Measurements from ENCODE around the gene AGBL4.

DNA sequence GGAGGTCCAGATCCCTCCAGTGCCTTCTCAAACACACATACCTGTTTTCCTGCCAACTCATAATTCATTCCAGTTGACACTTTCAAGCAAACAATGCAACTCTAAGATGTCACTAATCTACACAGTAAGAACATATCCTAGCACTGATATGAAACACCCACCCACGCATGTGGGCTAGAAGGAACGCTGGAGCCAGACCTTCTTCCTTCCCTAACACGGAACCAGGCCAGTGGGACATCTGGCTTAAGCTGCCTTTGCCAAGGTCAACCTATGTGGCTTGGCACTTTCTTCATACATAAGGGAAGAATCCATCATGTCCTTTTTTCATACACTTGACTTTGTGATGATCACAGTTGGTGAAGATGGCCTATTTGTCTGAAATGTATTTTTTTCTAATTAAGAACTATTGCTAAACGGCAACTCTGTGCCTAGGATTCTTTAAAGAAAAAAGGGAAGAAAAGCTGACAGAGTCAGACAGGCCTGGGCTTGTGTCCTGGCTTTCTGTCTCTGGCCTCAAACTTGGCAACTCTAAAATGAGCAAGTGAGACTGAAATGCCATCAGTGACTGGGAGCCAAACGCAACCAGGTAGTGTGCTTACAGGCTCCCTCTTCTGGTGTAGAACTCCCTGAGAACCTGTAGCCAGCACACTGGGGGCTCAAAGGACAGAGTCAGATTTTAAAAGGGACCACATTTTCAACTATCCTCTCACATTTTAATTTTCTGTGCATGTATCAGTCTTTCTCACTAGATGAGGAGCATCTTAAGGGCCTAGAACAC is 1154.4 kb downstream of the AGBL4 start:
- TF ChIP-seq CEBPB (IDR thresholded peaks at IDR 0.05; ENCODE audit: low read depth), result no peak
- TF ChIP-seq ZFX (IDR thresholded peaks at IDR 0.05), result no peak
- TF ChIP-seq, protein P1, sequence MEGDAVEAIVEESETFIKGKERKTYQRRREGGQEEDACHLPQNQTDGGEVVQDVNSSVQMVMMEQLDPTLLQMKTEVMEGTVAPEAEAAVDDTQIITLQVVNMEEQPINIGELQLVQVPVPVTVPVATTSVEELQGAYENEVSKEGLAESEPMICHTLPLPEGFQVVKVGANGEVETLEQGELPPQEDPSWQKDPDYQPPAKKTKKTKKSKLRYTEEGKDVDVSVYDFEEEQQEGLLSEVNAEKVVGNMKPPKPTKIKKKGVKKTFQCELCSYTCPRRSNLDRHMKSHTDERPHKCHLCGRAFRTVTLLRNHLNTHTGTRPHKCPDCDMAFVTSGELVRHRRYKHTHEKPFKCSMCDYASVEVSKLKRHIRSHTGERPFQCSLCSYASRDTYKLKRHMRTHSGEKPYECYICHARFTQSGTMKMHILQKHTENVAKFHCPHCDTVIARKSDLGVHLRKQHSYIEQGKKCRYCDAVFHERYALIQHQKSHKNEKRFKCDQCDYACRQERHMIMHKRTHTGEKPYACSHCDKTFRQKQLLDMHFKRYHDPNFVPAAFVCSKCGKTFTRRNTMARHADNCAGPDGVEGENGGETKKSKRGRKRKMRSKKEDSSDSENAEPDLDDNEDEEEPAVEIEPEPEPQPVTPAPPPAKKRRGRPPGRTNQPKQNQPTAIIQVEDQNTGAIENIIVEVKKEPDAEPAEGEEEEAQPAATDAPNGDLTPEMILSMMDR (IDR thresholded peaks at IDR 0.05 in 2 of 3, conservative IDR thresholded peaks at IDR 0.05 in 1 of 3; ENCODE audit: borderline replicate concordance in 1 of 3, insufficient read depth in 1 of 3, low read depth in 2 of 3, low read length in 2 of 3), result peak in 2 of 3 experiments; percentile 2 to 15; a peak in 1 of 6 replicates
- TF ChIP-seq POLR2A (IDR thresholded peaks at IDR 0.05; ENCODE audit: borderline replicate concordance, extremely low read depth, insufficient read depth, insufficient read length), result no peak
- TF ChIP-seq, protein P2, sequence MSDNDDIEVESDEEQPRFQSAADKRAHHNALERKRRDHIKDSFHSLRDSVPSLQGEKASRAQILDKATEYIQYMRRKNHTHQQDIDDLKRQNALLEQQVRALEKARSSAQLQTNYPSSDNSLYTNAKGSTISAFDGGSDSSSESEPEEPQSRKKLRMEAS (IDR thresholded peaks at IDR 0.05), result no peak
- TF ChIP-seq, protein P3, sequence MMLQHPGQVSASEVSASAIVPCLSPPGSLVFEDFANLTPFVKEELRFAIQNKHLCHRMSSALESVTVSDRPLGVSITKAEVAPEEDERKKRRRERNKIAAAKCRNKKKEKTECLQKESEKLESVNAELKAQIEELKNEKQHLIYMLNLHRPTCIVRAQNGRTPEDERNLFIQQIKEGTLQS (IDR thresholded peaks at IDR 0.05), result no peak
- TF ChIP-seq EZH2phosphoT487 (IDR thresholded peaks at IDR 0.05; ENCODE audit: borderline replicate concordance), result no peak
- TF ChIP-seq SP1 (IDR thresholded peaks at IDR 0.05; ENCODE audit: low read depth), result no peak
- TF ChIP-seq EZH2 (IDR thresholded peaks at IDR 0.05), result no peak
- no peak for TF ChIP-seq YY1 (IDR thresholded peaks at IDR 0.05; ENCODE audit: extremely low read depth, insufficient replicate concordance, low read depth, low read length)

Measured in HCT116 (cell line).